ENCODE measurements around the gene ENTPD3.

The ENTPD3 gene

DNA sequence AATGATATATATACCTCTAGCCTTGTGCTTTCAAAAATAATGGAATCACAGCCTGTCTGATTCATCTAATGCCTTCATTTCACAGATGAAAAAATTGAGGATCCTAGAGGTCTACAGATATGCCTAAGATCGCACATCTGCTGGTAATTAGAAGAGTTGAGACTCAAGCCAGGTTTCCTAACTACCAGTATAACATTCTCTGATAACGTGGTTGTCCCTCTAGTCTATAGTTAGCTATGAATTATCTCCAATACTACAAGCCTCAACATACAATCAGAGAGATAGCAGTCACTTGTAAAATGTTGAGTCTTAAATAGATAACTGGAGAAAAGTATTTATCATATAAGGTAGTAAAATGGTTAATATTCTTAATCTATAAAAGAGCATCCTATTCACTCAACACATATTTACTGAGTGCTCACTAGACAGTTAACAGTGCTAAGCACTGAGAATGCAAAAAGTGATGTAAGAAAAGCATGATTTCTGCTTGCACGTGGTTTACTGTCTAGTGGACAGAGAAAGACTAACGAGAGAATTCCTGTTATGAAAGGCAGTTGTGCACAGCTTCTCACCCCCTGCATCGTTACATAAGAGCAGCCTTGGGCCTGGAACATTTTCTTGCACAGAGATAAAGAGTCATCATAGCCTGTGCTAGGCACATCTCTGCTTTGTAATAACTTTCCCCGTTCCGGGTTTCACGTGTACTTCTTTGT, 4.9 kb upstream of the ENTPD3 start:
- TF ChIP-seq, protein P1, sequence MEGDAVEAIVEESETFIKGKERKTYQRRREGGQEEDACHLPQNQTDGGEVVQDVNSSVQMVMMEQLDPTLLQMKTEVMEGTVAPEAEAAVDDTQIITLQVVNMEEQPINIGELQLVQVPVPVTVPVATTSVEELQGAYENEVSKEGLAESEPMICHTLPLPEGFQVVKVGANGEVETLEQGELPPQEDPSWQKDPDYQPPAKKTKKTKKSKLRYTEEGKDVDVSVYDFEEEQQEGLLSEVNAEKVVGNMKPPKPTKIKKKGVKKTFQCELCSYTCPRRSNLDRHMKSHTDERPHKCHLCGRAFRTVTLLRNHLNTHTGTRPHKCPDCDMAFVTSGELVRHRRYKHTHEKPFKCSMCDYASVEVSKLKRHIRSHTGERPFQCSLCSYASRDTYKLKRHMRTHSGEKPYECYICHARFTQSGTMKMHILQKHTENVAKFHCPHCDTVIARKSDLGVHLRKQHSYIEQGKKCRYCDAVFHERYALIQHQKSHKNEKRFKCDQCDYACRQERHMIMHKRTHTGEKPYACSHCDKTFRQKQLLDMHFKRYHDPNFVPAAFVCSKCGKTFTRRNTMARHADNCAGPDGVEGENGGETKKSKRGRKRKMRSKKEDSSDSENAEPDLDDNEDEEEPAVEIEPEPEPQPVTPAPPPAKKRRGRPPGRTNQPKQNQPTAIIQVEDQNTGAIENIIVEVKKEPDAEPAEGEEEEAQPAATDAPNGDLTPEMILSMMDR (IDR thresholded peaks at IDR 0.05; ENCODE audit: borderline replicate concordance, control extremely low read depth, extremely low read depth, insufficient read depth, missing control alignments): no peak
- in situ Hi-C loops (cut with MboI; ENCODE audit: low sequenced_read_pairs, unreplicated experiment): no loop called here
- DNase-seq (ENCODE audit: low spot score): no peak

DNA sequence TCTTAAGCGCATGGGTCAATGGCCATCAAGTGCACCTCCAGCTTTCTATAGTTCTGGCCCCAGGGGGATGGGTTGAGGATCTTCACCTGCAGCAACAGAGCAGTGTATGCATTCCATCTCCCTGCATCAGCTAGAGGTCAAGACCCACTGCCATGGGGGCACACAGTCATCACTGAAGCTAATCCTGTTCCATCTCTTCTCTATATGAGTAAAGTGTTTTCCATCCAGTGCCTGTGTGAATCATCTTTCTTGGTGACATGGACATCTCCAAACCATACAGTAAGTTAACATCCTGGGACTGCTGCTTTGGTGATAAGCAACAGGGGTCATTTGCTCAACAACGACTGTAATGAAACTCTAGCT, 4.4 kb upstream of the ENTPD3 start:
- no peak for DNase-seq (ENCODE audit: low spot score)
- TF ChIP-seq, protein P1 (IDR thresholded peaks at IDR 0.05; ENCODE audit: borderline replicate concordance, control extremely low read depth, extremely low read depth, insufficient read depth, missing control alignments): no peak
- in situ Hi-C loops (cut with MboI; ENCODE audit: low sequenced_read_pairs, unreplicated experiment): no loop called here

- no peak for DNase-seq (ENCODE audit: low spot score)
- TF ChIP-seq, protein P1 (IDR thresholded peaks at IDR 0.05; ENCODE audit: borderline replicate concordance, control extremely low read depth, extremely low read depth, insufficient read depth, missing control alignments): no peak
- in situ Hi-C loops (cut with MboI; ENCODE audit: low sequenced_read_pairs, unreplicated experiment): no loop called here
These were observed 771 bp upstream of the ENTPD3 start for GRCh38 chr3:40386213-40386612.

GRCh38 chr3:40387895-40388254, 891 bp downstream of the ENTPD3 start:
- DNase-seq (ENCODE audit: low spot score): no peak
- TF ChIP-seq, protein P1 (IDR thresholded peaks at IDR 0.05; ENCODE audit: borderline replicate concordance, control extremely low read depth, extremely low read depth, insufficient read depth, missing control alignments): no peak
- in situ Hi-C loops (cut with MboI; ENCODE audit: low sequenced_read_pairs, unreplicated experiment): no loop called here

GRCh38 chr3:40396406-40396805, 9.4 kb downstream of the ENTPD3 start:
- TF ChIP-seq, protein P1 (IDR thresholded peaks at IDR 0.05; ENCODE audit: borderline replicate concordance, control extremely low read depth, extremely low read depth, insufficient read depth, missing control alignments): no peak
- DNase-seq (ENCODE audit: low spot score): no peak
- in situ Hi-C loops (cut with MboI; ENCODE audit: low sequenced_read_pairs, unreplicated experiment): no loop called here

DNA sequence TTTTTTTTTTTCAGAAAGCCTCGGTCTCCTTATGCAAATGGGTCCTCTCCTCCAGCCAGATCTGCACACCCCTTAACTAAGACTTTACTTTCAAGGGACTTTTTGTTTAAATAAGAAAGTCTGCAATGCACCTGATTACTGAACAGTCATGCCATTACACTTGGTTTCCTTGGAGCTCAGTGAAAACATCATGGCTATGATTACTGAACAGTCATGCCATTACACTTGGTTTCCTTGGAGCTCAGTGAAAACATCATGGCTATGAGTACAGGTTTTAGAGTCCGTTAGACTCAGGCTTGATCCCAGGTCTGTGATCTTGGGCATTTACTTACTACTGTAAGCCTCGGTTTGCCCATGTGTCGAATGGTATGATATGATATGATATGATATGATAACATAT, 10.1 kb downstream of the ENTPD3 start:
- TF ChIP-seq, protein P1 (IDR thresholded peaks at IDR 0.05; ENCODE audit: borderline replicate concordance, control extremely low read depth, extremely low read depth, insufficient read depth, missing control alignments): no peak
- DNase-seq (ENCODE audit: low spot score): no peak
- in situ Hi-C loops (cut with MboI; ENCODE audit: low sequenced_read_pairs, unreplicated experiment): no loop called here

All from GM13976 (cell line).